Kidney (tissue), 14 donors: ENCODE data around the gene CMTM4. TPM values are rescaled to one million over a fixed set of nuclear protein-coding genes. Genes with fewer than 3 reads are reported as not detected.
A peak's percentile ranks its signal among the peaks of the same experiment; 100 is the strongest.
"Not testable (repeated sequence)": the region's sequence is repeated elsewhere in the genome, so short reads cannot be mapped to it uniquely, and the experiment has no call there.

ENCODE experiments used
- DNase-seq, 5 donors: peaks; one replicate each; pipeline ENCODE4 v3.0.0-alpha.2; 2013 to 2020
- FAIRE-seq: peaks from 2 replicates; lab custom pipeline; 2012; peaks lifted over from hg19 to GRCh38; lab: Jason Lieb, UNC
- H3K27ac ChIP-seq, 2 donors: one replicate each; pipeline ENCODE4 v1.7.0; 2013; ENCODE audit warnings: low read depth in 2 of 2, low read length in 2 of 2, inconsistent platforms in 1 of 2
- H3K27me3 ChIP-seq: one replicate; pipeline ENCODE4 v1.7.1; 2013; ENCODE audit warnings: low read length, inconsistent platforms; ENCODE audit not compliant: control insufficient read depth, insufficient read depth
- H3K36me3 ChIP-seq, 3 donors: one replicate each; pipeline versions ENCODE4 v1.7.0 to v1.7.1; 2013; ENCODE audit warnings: low read length in 3 of 3, control low read depth in 1 of 3, inconsistent platforms in 1 of 3; ENCODE audit not compliant: insufficient read depth in 3 of 3, control insufficient read depth in 2 of 3
- H3K4me1 ChIP-seq, 3 donors: one replicate each; pipeline versions ENCODE4 v1.7.0 to v1.7.1; 2013; ENCODE audit warnings: low read length in 3 of 3, inconsistent platforms in 1 of 3, low read depth in 1 of 3; ENCODE audit not compliant: control insufficient read depth in 2 of 3, insufficient read depth in 2 of 3
- H3K4me3 ChIP-seq, 3 donors: one replicate each; pipeline versions ENCODE4 v1.7.0 to v1.8.1; 2013; ENCODE audit warnings: low read length in 3 of 3, control low read depth in 1 of 3, inconsistent platforms in 1 of 3
- H3K9ac ChIP-seq, 3 donors: one replicate each; pipeline versions ENCODE4 v1.7.0 to v1.7.1; 2013; ENCODE audit warnings: low read length in 3 of 3, control low read depth in 1 of 3, inconsistent platforms in 1 of 3
- H3K9me3 ChIP-seq, 3 donors: one replicate each; pipeline versions ENCODE4 v1.7.0 to v1.7.1; 2013; ENCODE audit warnings: low read length in 3 of 3, control low read depth in 1 of 3, inconsistent platforms in 1 of 3; ENCODE audit not compliant: control insufficient read depth in 2 of 3, insufficient read depth in 1 of 3
- CTCF ChIP-seq: IDR thresholded peaks from 3 replicates; pipeline ENCODE4 v1.5.1; 2012; ENCODE audit warnings: mild to moderate bottlenecking, moderate library complexity, borderline replicate concordance; ENCODE audit not compliant: insufficient read depth; ENCODE audit errors: extremely low read depth
- intact Hi-C: fragments of 100-400 bp; cut with DNase I; formaldehyde crosslinking; loops from one replicate; pipeline ENCODE4 v1.11.1; 2022
- polyA plus RNA-seq: library from polyadenylated mRNA; stranded (reverse); fragments of 350-450 nt; fragmentation: Illumina TruSeq; extraction: RNeasy Lipid Tissue Mini Kit (QIAGEN cat#74804); gene quantifications from one replicate; pipeline ENCODE4 v1.2.3, GENCODE V29; 2014; ENCODE audit warnings: low read depth, low replicate concordance; ENCODE audit not compliant: insufficient read depth
- total RNA-seq: library from RNA; stranded (reverse); fragmentation: NEBNext Ultra II Directional; extraction: Animal tissue kit (Norgen Biotek cat#: 25700); gene quantifications from one replicate; pipeline ENCODE4 v1.2.1, GENCODE V29; 2021
- donor health status: control.
- donor health status: control.
- donor health status: control.
- donor health status: control.
- donor health status: control.
- donor health status: DM: yes; HTN: yes; CAD: no.
- donor health status: Normal renal cell carcinoma (clear cell type).

CMTM4 gene
- total and polyA plus RNA-seq, 2 donors from 2014 or later: 43.2 to 82.2 TPM

GRCh38 chr16:66612422-66612821, 84.1 kb downstream of the CMTM4 start:
- intact Hi-C loops: no loop called here
- Histone ChIP-seq H3K4me3 (no peak overlapping the region), H3K4me1 (peaks cover 0 to 8% (median 8%) of the 10 kb centered on the region in 3 donors), H3K9ac (no peak overlapping the region), H3K27me3 (no peaks in the 10 kb centered on the region), H3K36me3 (peaks cover 0 to 19% (median 7%) of the 10 kb centered on the region in 3 donors), H3K27ac (no peak overlapping the region), H3K9me3 (no peaks in the 10 kb centered on the region)
- no peak for TF ChIP-seq CTCF
- peak in 1 of 5 donors; percentile 60 for DNase-seq
- FAIRE-seq: no peak

- peaks cover 0 to 19% (median 7%) of the 10 kb centered on the region in 3 donors for H3K36me3 ChIP-seq
- H3K4me1 ChIP-seq, H3K27ac ChIP-seq, H3K4me3 ChIP-seq, H3K9me3 ChIP-seq, H3K9ac ChIP-seq, H3K27me3 ChIP-seq, FAIRE-seq, intact Hi-C loops: not testable (repeated sequence)
- DNase-seq: peak in 1 of 5 donors; percentile 37
Observed at GRCh38 chr16:66611911-66612310, 84.6 kb downstream of the CMTM4 start.

- Histone ChIP-seq H3K27ac (no peak overlapping the region), H3K9ac (no peak overlapping the region), H3K27me3 (no peaks in the 10 kb centered on the region), H3K4me1 (peaks cover 0 to 10% (median 8%) of the 10 kb centered on the region in 3 donors), H3K4me3 (no peak overlapping the region), H3K36me3 (peaks cover 0 to 19% (median 3%) of the 10 kb centered on the region in 3 donors), H3K9me3 (no peaks in the 10 kb centered on the region)
- FAIRE-seq (no peak), DNase-seq (peak in 1 of 5 donors; percentile 71)
- intact Hi-C loops: no loop called here
- no peak for TF ChIP-seq CTCF
Observed at GRCh38 chr16:66610111-66610820, 86.3 kb downstream of the CMTM4 start.

GRCh38 chr16:66609139-66609510, 87.4 kb downstream of the CMTM4 start:
- H3K9me3 ChIP-seq: no peaks in the 10 kb centered on the region
- H3K36me3 ChIP-seq: peaks cover 0 to 10% (median 3%) of the 10 kb centered on the region in 3 donors
- FAIRE-seq: no peak
- no peak overlapping the region for H3K27ac ChIP-seq
- no peak for TF ChIP-seq CTCF
- peak in 1 of 5 donors; percentile 74 for DNase-seq
- intact Hi-C loops: loop anchor here (10.0 kb wide), 1 partner anchor 204 kb away; no protein-coding TSS in a partner anchor
- no peak overlapping the region for H3K4me3 ChIP-seq
- H3K9ac ChIP-seq: peak overlapping the region in 1 of 3 donors; percentile 28
- no peaks in the 10 kb centered on the region for H3K27me3 ChIP-seq
- peaks cover 0 to 10% (median 8%) of the 10 kb centered on the region in 3 donors for H3K4me1 ChIP-seq
